Stimulated activated CD4-positive, alpha-beta T cell treated with anti-CD3 and anti-CD28 coated beads, TNF-alpha, amount 100 ng/mL, for 24 hours (primary cell): ENCODE results near the gene PPL.
"Not testable (repeated sequence)": the region's sequence is repeated elsewhere in the genome, so short reads cannot be mapped to it uniquely, and the experiment has no call there.

Experiments
- DNase-seq, 3 experiments: peaks; one replicate each; pipeline ENCODE4 v3.0.0-alpha.2; 2020; ENCODE audit warnings: low read depth in 3 of 3

PPL gene

DNA sequence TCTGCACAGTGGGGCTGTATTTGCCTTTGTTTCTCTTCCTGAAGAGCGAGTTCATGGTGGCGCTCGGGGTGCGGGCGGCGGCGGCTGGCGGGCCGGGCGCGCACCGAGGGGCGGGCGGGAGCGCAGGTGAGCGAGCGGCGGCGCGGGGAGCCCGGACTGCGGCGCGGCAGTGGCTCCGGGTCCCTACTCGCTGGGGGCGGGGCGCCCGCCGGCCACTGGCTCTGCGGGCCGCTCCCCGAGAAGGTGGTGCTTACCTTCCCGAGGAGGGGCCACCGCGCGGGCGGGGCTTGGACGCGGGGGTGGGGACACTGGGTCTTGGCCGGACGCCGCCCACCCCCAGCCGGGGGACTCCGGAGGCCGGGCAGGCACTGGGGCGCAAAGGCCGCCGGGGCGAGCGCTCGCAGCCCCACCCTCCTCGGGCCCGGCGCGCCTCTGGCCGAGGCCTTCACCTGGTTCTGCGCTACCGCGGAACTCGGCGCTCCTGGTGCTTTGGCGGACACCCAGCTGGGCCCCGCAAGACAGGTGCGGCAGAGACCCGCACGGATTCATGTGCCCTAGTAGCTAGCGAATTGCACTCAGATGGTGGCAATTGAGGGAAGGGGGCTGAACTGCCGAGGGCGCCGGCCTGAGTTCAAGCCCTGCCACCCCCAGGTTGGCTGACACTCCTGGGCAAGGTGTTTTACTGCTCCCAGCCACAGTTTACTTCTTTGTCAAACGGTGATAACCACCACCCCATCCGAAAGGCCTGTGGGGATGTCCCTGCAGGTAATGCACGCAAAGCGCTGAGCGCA lies at the start of gene PPL:
Gene PPL, minus strand, starts transcription at position 158 of the 791 bp plus-strand sequence. Its CDS starts 103 bp downstream, at position 55.
- DNase-seq, result no peak

DNA sequence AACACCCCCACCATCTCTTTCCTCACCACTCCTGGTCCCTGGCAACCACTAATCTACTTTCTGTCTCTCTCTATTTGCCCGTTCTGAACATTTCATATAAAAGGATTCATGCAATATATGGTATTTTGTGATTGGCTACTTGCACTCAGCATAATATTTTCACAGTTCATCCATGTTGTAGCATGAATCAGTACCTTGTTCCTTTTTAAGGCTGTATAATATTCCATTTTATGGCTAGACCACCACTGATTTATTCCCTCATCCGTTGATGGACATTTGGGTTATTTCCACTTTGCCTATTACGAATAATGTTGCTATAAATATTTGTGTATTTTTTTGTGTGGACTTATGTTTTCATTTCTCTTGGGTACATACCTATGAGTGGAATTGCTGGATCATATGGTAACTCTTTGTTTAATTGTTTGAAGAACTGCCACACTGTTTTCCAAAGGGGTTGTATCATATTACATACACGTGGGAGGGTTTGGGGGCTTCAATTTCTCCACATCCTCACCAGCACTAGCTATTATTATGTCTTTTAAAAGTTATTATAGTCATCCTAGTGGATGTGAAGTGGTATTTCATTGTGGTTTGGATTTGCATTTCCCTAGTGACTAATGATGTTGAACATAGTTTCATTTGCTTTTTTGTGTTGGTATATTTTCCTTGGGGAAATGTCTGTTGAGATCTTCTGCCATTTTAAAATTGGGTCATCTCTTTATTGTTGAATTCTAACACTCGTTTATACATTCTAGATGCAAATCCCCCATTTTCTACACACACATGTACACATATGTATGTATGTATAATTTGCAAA lies 47.4 kb upstream of the PPL start:
- DNase-seq, result no peak

DNA sequence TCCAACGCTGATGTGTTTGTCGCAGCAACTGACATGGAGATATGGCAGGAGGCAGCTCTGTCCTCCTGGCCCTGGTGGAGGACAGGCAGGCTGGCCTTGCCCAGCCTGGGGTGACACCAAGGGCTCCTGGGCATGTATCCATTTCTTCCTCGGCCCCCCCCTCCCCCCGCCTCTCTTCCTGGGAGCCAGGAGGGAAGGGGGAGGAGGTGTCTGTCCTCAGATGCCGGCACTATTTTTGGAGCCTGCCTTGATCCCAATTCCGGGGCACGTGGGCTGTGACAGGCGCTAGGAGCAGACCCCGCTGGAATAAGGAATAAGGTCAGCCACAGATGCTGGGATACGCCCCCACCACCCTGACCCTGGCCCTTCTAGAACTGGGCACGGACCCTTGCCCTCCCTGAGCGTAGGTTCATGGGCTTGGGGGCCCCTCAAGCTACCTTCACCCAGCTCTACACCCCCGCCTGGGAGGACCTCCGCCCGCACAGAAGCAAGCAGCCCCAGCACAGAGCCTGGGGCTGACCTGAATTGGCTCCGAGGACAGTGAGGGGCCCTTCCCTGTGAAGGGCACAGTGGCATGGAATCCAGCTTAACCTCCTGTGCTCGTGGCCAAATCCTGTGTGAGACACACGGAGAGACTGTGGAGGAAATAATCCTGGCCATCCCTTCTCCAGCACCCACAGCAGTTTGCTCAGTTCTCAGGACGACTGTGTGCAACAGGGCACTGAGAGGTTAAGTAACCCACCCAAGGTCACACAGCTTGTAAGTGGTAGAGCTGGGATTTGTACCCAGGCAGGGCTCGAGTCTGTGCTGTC lies 45.3 kb upstream of the PPL start:
- DNase-seq, result no peak

DNA sequence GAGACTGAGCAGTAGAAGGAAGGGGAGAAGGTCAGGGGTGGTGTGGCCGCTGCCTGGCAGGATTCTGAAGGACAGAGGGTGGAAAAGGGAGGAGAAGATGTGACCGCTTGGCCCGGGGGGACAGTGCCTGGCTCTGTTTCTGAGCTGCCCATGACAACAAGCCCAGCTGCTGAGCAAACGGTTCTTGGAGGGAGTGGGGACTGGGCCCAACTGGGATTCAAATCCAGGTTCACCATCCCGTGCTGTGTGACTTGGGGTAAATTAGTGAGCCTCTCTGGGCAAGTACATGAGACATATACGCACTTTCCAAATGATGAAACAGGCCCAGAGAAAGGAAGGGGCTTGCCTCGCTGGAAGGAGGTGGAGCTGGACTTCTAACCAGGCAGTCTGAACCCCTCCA lies 44.5 kb upstream of the PPL start:
- DNase-seq, result no peak

DNA sequence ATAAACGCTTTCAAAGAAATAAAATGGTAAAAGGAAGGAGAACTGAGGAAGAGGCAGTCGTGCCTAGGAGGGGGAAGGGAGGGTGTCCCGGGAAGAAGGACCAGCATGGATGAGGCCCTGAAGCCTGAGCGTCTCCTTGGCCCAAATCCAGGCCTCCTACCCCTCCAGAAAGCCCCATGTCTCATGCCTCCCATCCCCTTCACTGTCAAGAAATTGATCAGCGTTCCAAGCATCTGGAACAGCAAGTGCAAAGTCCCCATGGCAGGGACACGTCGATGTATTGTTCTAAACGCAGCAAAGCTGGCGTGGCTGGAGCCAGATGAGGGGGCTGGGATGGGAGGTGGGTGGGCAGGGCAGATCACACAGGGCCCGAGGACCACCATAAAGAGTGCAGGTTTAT lies 43.7 kb upstream of the PPL start:
- DNase-seq, result no peak

GRCh38 chr16:4979736-4980660 lies 43.0 kb upstream of the PPL start:
- no peak for DNase-seq

- no peak for DNase-seq
These were observed 42.2 kb upstream of the PPL start for GRCh38 chr16:4979164-4979563.

GRCh38 chr16:4976611-4977145 lies 39.7 kb upstream of the PPL start:
- no peak for DNase-seq

- DNase-seq, result no peak
These were observed 39.1 kb upstream of the PPL start for GRCh38 chr16:4976079-4976478.

DNA sequence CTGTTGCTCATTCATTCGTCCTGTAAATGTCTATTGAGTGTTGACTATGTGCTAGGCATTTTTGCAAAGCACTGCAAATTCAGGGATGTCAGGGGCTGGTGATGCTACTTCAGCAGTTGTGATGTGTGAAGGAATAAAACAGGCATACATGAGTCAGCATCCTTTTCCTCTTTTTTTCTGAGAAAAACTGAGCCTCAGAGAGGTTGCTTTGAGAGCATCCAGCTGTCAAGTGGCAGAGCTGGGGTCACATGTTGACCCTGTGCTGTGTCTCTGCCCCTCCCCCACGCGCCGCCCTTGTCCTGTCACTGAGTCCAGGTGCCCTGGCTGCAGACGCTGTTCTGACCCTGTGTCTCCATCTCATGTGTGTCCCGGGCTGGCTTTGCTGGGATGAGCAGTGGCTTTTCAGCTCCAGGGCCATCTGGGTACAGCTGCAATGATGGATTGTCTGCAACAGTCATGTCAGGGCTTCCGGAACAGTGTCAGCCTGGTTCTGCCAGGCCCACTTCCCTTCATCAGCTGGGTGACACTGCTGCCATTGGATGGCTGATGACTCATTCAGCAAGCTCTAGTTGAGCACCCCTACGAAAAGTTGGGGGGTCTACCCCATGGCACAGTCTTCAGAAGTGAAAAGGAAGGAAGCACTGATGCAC lies 36.1 kb upstream of the PPL start:
- no peak for DNase-seq

GRCh38 chr16:4970010-4970409 lies 33.1 kb upstream of the PPL start:
- DNase-seq, result no peak

- no peak for DNase-seq
These were observed 32.0 kb upstream of the PPL start for GRCh38 chr16:4968879-4969483.

GRCh38 chr16:4968278-4968677 lies 31.3 kb upstream of the PPL start:
- not testable (repeated sequence) for DNase-seq

GRCh38 chr16:4966736-4967453 lies 29.9 kb upstream of the PPL start:
- DNase-seq, result no peak

- not testable (repeated sequence) for DNase-seq
These were observed 26.6 kb upstream of the PPL start for GRCh38 chr16:4963527-4963926.

DNA sequence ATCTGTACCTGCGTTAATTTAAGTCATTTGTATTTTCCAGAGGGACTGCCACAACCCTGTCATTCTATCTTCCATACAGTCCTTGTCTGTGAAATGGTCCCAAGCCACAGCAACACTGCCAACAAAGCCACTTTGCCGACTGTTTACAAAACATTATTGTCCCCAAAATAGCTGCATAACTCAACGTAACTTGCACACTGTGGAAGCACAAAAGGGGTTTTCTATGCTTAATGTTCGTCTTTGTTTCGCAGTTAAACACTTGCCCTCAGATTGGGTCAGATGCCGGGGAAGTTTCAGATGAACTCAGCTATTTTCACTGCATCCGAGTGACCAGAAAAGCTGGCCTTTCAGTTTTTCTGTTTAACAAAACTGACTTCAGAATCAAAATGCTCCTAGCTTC lies 25.8 kb upstream of the PPL start:
- DNase-seq, result no peak

DNA sequence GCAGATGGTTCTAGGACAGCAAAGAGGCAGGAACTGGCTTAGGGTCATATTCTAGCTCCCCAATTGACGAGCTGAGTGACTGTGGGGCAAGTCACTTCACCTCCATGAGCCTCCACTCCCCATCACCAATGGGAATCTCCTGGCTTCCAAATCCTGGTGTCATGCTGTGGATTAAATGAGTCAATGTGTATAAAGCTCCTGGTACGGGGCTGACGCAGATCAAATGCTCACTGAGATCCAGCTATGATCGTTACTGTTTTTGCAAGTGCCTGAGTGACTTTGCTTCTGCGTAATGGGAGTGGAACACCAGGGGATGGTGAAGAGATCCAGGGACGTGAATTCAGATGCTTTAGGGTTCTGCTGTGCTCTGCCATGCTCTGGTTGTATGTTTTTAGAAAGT lies 23.6 kb upstream of the PPL start:
- DNase-seq, result no peak

DNA sequence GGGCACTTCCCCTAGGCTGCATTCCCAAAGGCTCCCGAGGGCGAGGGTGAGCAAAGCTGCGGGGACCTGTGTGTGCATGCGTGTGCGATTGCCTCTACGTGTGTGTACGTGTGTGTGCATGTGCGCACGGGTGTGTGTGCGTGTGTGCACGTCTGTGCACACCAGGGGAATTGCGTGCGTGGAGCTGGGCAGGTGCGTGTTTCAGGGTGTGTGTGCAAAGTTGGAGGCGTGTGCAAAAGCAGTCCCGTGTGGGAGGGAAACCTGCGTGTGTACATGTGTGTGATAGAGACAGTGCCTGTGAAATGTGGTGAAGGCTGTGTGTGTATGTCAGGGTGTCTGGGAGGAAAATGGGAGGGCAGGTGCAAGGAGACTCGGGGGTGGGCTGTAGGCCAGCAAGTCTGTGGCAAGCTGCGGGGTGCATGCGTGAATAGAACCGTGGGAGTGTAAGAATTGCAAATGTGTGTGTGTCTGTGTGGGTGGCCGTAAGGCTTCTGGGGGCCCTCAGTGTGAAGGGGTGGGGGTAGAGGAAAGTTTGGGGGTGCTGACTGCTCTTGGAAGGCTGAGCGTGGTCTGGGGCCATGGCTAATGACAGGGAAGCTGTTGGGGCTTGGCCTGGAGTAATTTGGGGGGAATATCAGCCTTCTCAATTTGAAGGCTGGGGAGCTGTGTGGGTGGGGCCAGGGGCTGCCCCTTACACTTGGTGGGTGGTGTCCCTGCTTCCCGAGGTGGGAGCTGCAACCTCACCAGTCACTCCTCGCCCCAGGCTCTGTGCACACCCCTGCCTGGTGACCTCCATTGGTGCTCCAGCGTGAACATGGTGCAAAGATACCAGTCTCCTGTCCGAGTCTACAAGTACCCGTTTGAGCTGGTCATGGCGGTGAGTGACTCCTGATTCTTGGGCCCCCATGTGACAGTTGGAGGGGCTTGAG lies 21.8 kb upstream of the PPL start:
- no peak for DNase-seq
